K562 (cell line): ENCODE results near the gene LRRC41. TPM values are rescaled to one million over a fixed set of nuclear protein-coding genes. Genes with fewer than 3 reads are reported as not detected.

Source experiments
- ARID4B ChIP-seq: sonication (generic); formaldehyde crosslinking; IDR thresholded peaks from 2 replicates; pipeline ENCODE4 v1.8.0; 2022; ENCODE audit warnings: mild to moderate bottlenecking, missing genetic modification reagents
- CBFB ChIP-seq: sonication (generic); formaldehyde crosslinking; IDR thresholded peaks from 2 replicates; pipeline ENCODE4 v1.4.0; 2020; ENCODE audit warnings: mild to moderate bottlenecking, missing genetic modification reagents
- DACH1 ChIP-seq: fragments of 450-650 bp; IDR thresholded peaks from 2 replicates; pipeline ENCODE4 v1.6.1; 2018; ENCODE audit not compliant: partially characterized antibody
- HMBOX1 ChIP-seq: sonication (generic); IDR thresholded peaks from 2 replicates; pipeline ENCODE4 v1.6.1; 2016
- IRF2 ChIP-seq: sonication (generic); formaldehyde crosslinking; IDR thresholded peaks from 2 replicates; pipeline ENCODE4 v1.8.1; 2022; ENCODE audit warnings: mild to moderate bottlenecking, missing genetic modification reagents
- NR2F6 ChIP-seq: fragments of 450-650 bp; formaldehyde crosslinking; IDR thresholded peaks from 2 replicates; pipeline ENCODE4 v1.4.0; 2020; ENCODE audit warnings: mild to moderate bottlenecking
- RUNX1 ChIP-seq: sonication (generic); IDR thresholded peaks from 2 replicates; pipeline ENCODE4 v1.6.1; 2016; ENCODE audit warnings: antibody characterized with exemption, low read depth
- SAFB2 ChIP-seq: fragments of 200-400 bp; formaldehyde crosslinking; IDR thresholded peaks from 2 replicates; pipeline ENCODE4 v1.6.1; 2018; ENCODE audit warnings: borderline replicate concordance, low read length, low read depth, moderate library complexity; ENCODE audit not compliant: severe bottlenecking
- SIN3A ChIP-seq, 2 experiments: fragments of 150-350 bp in 1 of 2; IDR thresholded peaks; 2 replicates each; pipeline ENCODE4 v1.6.1; 2011 to 2016; ENCODE audit warnings: borderline replicate concordance in 2 of 2, low read depth in 2 of 2, low read length in 2 of 2, mild to moderate bottlenecking in 2 of 2, moderate library complexity in 2 of 2; ENCODE audit not compliant: control insufficient read depth in 1 of 2
- TAF1 ChIP-seq: IDR thresholded peaks from 2 replicates; pipeline ENCODE4 v1.6.1; 2011; ENCODE audit warnings: mild to moderate bottlenecking, low read length, moderate library complexity; ENCODE audit not compliant: insufficient read depth, control insufficient read depth, severe bottlenecking; ENCODE audit errors: extremely low read depth
- ZNF395 ChIP-seq: fragments of 200-800 bp; sonication (Bioruptor generic); IDR thresholded peaks from 2 replicates; pipeline ENCODE4 v1.6.1; 2017; ENCODE audit warnings: missing genetic modification characterization, missing compliant biosample characterization
- ZNF57 ChIP-seq: fragments of 450-650 bp; formaldehyde crosslinking; IDR thresholded peaks from 2 replicates; pipeline ENCODE4 v1.4.0; 2020; ENCODE audit warnings: mild to moderate bottlenecking, moderate library complexity
- ZNF609 ChIP-seq: sonication (generic); formaldehyde crosslinking; IDR thresholded peaks from 2 replicates; pipeline ENCODE4 v1.8.1; 2023; ENCODE audit warnings: missing genetic modification reagents, mild to moderate bottlenecking, borderline replicate concordance
- polyA plus RNA-seq, 8 experiments: library from polyadenylated mRNA; depleted of rRNA in 4 of 8; stranded (reverse) in 5 of 8; unstranded in 3 of 8; fragments of >200 nt; fragmentation: Nextera tagmentation in 2 of 8; fragmentation: Illumina TruSeq in 1 of 8; extraction: Ambion mirVana in 2 of 8; extraction: Trizol in 1 of 8; gene quantifications; 2 replicates each; pipeline versions ENCODE4 v1.2.1 to v1.2.3, GENCODE V29; 2011 to 2014; ENCODE audit warnings: inconsistent platforms in 1 of 8, missing spikeins in 1 of 8
- total RNA-seq, 7 experiments: library from RNA; depleted of rRNA in 6 of 7; stranded (reverse); fragments of >200 nt in 6 of 7; fragmentation: Illumina TruSeq in 2 of 7; extraction: Trizol in 2 of 7; gene quantifications; 2 replicates each; pipeline versions ENCODE4 v1.2.1 to v1.2.3, GENCODE V29; 2011 to 2021; ENCODE audit warnings: low replicate concordance in 1 of 7

The LRRC41 gene
- total and polyA plus RNA-seq, 9 of the 15 experiments (the other 6 are each of a cell fraction or from before 2014, with no cell fraction given) = 10.5 to 64.7 (median 44.2) TPM

- TF ChIP-seq ARID4B (CRISPR knock-in tag) (peak; percentile 88), IRF2 (CRISPR knock-in tag) (no peak; the same call in 1 of the 2 replicates), ZNF609 (CRISPR knock-in tag) (peak; percentile 72; the same call in 1 of the 2 replicates), ZNF57 (CRISPR knock-in tag) (no peak), HMBOX1 (peak; percentile 88), NR2F6 (no peak), RUNX1 (no peak; the same call in 1 of the 2 replicates), CBFB (CRISPR knock-in tag) (peak; percentile 83; the same call in 1 of the 2 replicates), SIN3A (IDR thresholded peaks at IDR 0.05; ENCODE audit: borderline replicate concordance in 2 of 2, control insufficient read depth in 1 of 2, low read depth in 2 of 2, low read length in 2 of 2) (peak; percentile 88 to 92; a peak in 3 of 4 replicates), DACH1 (no peak), ZNF395 (CRISPR knock-in tag) (peak; percentile 95), TAF1 (peak; percentile 93), SAFB2 (no peak)
These were observed at the start of gene LRRC41, which contains the start of gene UQCRH (continued) for GRCh38 chr1:46303038-46303871.
